DMS 273 treated with DMSO at 0.1 percent for 48 hours (cell line): ENCODE results near the gene STAP1.
"Not testable (repeated sequence)": the region's sequence is repeated elsewhere in the genome, so short reads cannot be mapped to it uniquely, and the experiment has no call there.

Experiments used
- DNase-seq: peaks from one replicate; lab custom pipeline; 2025; lab: John Stamatoyannopoulos, UW

The STAP1 gene

DNA sequence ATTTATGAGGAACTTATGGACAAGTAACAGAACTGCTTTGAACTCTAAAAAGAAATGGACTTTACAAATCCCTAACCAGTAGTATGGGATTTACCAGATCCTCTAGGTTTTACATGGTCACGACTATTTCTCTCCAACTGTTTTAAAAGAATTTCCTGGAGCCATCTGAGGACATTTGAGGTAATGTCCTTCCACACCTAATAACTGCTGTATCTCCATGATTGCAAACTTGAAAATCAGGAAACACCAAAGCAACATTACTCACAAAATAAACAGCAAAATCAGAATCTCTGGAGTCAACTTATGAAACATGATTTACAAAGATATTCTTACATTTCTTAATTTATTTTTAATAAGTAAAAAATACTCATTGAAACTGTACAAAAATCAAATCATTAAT is 58.0 kb downstream of the STAP1 start:
- no peak for DNase-seq

DNA sequence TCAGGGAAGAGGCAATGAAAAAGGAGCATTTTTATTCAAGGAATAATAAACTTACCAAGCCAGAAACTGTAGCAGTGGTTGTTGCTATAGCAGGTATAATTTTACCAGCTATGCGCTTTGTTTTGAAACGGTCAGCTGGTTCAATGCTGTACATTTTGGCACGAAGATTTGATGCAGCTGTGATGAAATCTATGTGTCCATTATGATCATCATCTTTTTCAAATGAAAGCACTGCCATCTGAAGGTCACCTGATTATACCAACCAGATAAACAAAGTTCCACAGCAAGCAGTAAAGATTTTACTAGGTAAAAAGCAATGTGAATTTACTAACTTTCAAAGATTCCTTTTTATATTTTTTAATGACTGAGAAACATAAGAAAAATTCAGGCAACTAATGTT is 66.4 kb downstream of the STAP1 start:
- no peak for DNase-seq

- no peak for DNase-seq
These were observed 74.0 kb downstream of the STAP1 start for GRCh38 chr4:67632492-67632891.

- DNase-seq, result no peak
These were observed 76.2 kb downstream of the STAP1 start for GRCh38 chr4:67634741-67635140.

- DNase-seq, result no peak
These were observed 76.8 kb downstream of the STAP1 start for GRCh38 chr4:67635331-67635730.

- DNase-seq, result not testable (repeated sequence)
These were observed 78.5 kb downstream of the STAP1 start for GRCh38 chr4:67636978-67637377.

- no peak for DNase-seq
These were observed 79.6 kb downstream of the STAP1 start for GRCh38 chr4:67638136-67638535.

- DNase-seq, result no peak
These were observed 93.0 kb downstream of the STAP1 start for GRCh38 chr4:67651536-67651935.
